ENCODE measurements around the gene ILKAP. TPM values are rescaled to one million over a fixed set of nuclear protein-coding genes. Genes with fewer than 3 reads are reported as not detected.

Gene ILKAP
- total and polyA plus RNA-seq, 7 experiments from 2014 or later: 40.6 to 126 (median 88.4) TPM

DNA sequence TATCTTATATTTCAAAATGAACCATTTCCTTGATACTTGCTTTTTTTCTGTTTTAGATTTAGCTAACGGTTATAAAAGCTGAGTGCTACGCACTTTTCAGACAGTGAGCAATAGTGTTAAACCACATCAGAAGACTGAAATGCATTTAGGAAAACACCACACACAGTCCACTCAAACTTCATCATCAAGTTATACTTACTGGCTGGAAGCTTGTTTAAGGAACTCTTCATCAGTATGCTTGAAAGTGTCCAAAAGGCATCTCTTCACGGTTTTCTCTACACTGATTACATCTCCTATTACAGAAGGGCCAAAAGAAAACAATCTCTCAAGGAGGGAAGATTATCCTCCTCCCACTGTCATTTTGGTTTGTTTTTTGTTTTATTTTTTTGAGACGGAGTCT, 19.7 kb downstream of the ILKAP start:
- POLR2A ChIA-PET: interaction anchor here (1.1 kb wide), 1 partner anchor 18 kb away, joined by 3 read pairs; no protein-coding TSS in a partner anchor
- H3K4me3 ChIP-seq (ENCODE audit: low read length): no peak overlapping the region
- ATAC-seq (no peak), DNase-seq (no peak)
- no peak overlapping the region for H3K27ac ChIP-seq (ENCODE audit: low read depth, low read length)
- CTCF ChIA-PET: no interaction called here
- peaks cover 0 to 22% (median 0%) of the 10 kb centered on the region in 7 donors for H3K4me1 Mint-ChIP-seq
- no peak overlapping the region for H3K4me3 Mint-ChIP-seq
- intact Hi-C loops (cut with micrococcal nuclease): no loop called here
- no peaks in the 10 kb centered on the region for H3K27me3 ChIP-seq (ENCODE audit: control insufficient read depth in 2 of 2, insufficient read depth in 2 of 2, low read length in 2 of 2)
- H3K27ac Mint-ChIP-seq: no peak overlapping the region
- H3K36me3 ChIP-seq (ENCODE audit: control insufficient read depth in 2 of 3, insufficient read depth in 3 of 3, low read length in 3 of 3): peaks cover 48 to 97% (median 51%) of the 10 kb centered on the region in 3 experiments
- no peaks in the 10 kb centered on the region for H3K9me3 Mint-ChIP-seq
- H3K4me1 ChIP-seq (ENCODE audit: control insufficient read depth in 2 of 2, insufficient read depth in 2 of 2, low read length in 2 of 2): peaks cover 0 to 4% of the 10 kb centered on the region in 2 donors
- H3K9me3 ChIP-seq (ENCODE audit: control insufficient read depth in 2 of 3, low read length in 3 of 3): no peaks in the 10 kb centered on the region
- H3K27me3 Mint-ChIP-seq: no peaks in the 10 kb centered on the region
- H3K36me3 Mint-ChIP-seq: peaks cover 23 to 83% (median 55%) of the 10 kb centered on the region in 5 donors

DNA sequence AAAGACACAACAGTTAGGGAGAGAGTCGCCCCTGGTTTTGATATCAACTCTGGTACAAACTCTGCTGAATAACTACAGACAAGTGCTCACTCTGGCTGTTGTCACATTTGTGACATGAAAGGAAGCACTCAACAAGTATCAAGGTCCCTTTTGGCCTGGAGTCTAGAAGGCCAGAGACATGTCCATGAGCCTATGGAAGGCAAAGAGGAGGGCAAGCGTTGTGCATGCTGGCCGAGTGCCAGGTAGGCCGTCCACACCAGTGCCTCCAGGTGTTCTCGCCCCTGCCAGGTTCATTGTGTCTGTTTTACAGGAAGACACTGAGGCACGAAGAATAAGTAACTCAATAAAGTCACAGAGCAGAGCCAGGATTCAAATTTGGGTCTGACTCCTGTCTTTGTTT, 21.1 kb downstream of the ILKAP start:
- POLR2A ChIA-PET: no interaction called here

GRCh38 chr2:238180554-238180953, 22.9 kb downstream of the ILKAP start:
- DNase-seq: no peak
- Mint-ChIP-seq H3K4me3 (no peak overlapping the region), H3K27me3 (no peaks in the 10 kb centered on the region), H3K36me3 (peaks cover 23 to 73% (median 39%) of the 10 kb centered on the region in 5 donors), H3K9me3 (no peaks in the 10 kb centered on the region), H3K27ac (no peak overlapping the region), H3K4me1 (peaks cover 0 to 18% (median 0%) of the 10 kb centered on the region in 7 donors)
- ChIA-PET POLR2A (interaction anchor here (0.7 kb wide), 1 partner anchor 10 kb away, joined by 3 read pairs; no protein-coding TSS in a partner anchor), CTCF (interaction anchor here (0.8 kb wide), 1 partner anchor 78 kb away, joined by 3 read pairs; no protein-coding TSS in a partner anchor)
- ATAC-seq: no peak
- Histone ChIP-seq H3K4me1 (ENCODE audit: control insufficient read depth in 2 of 2, insufficient read depth in 2 of 2, low read length in 2 of 2) (no peaks in the 10 kb centered on the region), H3K9me3 (ENCODE audit: control insufficient read depth in 2 of 3, low read length in 3 of 3) (no peaks in the 10 kb centered on the region), H3K36me3 (ENCODE audit: control insufficient read depth in 2 of 3, insufficient read depth in 3 of 3, low read length in 3 of 3) (peaks cover 39 to 93% (median 40%) of the 10 kb centered on the region in 3 experiments), H3K27me3 (ENCODE audit: control insufficient read depth in 2 of 2, insufficient read depth in 2 of 2, low read length in 2 of 2) (no peaks in the 10 kb centered on the region), H3K27ac (ENCODE audit: low read depth, low read length) (no peak overlapping the region), H3K4me3 (ENCODE audit: low read length) (no peak overlapping the region)
- intact Hi-C loops (cut with micrococcal nuclease): no loop called here

More for the DNA sequence above, 21.1 kb downstream of the ILKAP start:
- Mint-ChIP-seq H3K9me3 (no peaks in the 10 kb centered on the region), H3K27ac (peak overlapping the region in 2 of 9 donors; percentile 1 to 21), H3K4me1 (peaks cover 0 to 22% (median 0%) of the 10 kb centered on the region in 7 donors), H3K4me3 (no peak overlapping the region), H3K27me3 (no peaks in the 10 kb centered on the region), H3K36me3 (peaks cover 15 to 77% (median 44%) of the 10 kb centered on the region in 5 donors)
- ATAC-seq (no peak), DNase-seq (no peak)
- H3K9me3 ChIP-seq (ENCODE audit: control insufficient read depth in 2 of 3, low read length in 3 of 3): no peaks in the 10 kb centered on the region
- H3K4me3 ChIP-seq (ENCODE audit: low read length): no peak overlapping the region
- no peak overlapping the region for H3K27ac ChIP-seq (ENCODE audit: low read depth, low read length)
- peaks cover 36 to 97% (median 46%) of the 10 kb centered on the region in 3 experiments for H3K36me3 ChIP-seq (ENCODE audit: control insufficient read depth in 2 of 3, insufficient read depth in 3 of 3, low read length in 3 of 3)
- CTCF ChIA-PET: no interaction called here
- intact Hi-C loops (cut with micrococcal nuclease): no loop called here
- H3K4me1 ChIP-seq (ENCODE audit: control insufficient read depth in 2 of 2, insufficient read depth in 2 of 2, low read length in 2 of 2): peaks cover 0 to 4% of the 10 kb centered on the region in 2 donors
- H3K27me3 ChIP-seq (ENCODE audit: control insufficient read depth in 2 of 2, insufficient read depth in 2 of 2, low read length in 2 of 2): no peaks in the 10 kb centered on the region

GRCh38 chr2:238176613-238177012, 26.9 kb downstream of the ILKAP start:
- ChIA-PET CTCF (no interaction called here), POLR2A (interaction anchor here (0.7 to 1.2 kb wide), 2 partner anchors 18 to 123 kb away, joined by 3 read pairs; no protein-coding TSS in a partner anchor)
- no peaks in the 10 kb centered on the region for H3K27me3 Mint-ChIP-seq
- no peaks in the 10 kb centered on the region for H3K9me3 Mint-ChIP-seq
- no peak overlapping the region for H3K4me3 ChIP-seq (ENCODE audit: low read length)
- peaks cover 23 to 95% (median 24%) of the 10 kb centered on the region in 3 experiments for H3K36me3 ChIP-seq (ENCODE audit: control insufficient read depth in 2 of 3, insufficient read depth in 3 of 3, low read length in 3 of 3)
- no peaks in the 10 kb centered on the region for H3K4me1 ChIP-seq (ENCODE audit: control insufficient read depth in 2 of 2, insufficient read depth in 2 of 2, low read length in 2 of 2)
- H3K4me3 Mint-ChIP-seq: no peak overlapping the region
- no peaks in the 10 kb centered on the region for H3K9me3 ChIP-seq (ENCODE audit: control insufficient read depth in 2 of 3, low read length in 3 of 3)
- no peaks in the 10 kb centered on the region for H3K4me1 Mint-ChIP-seq
- intact Hi-C loops (cut with micrococcal nuclease): loop anchor here in 1 of 2 donors (10.0 kb wide), 2 partner anchors 212 to 322 kb away; partner anchors contain the start of genes RAMP1 and UBE2F
- ATAC-seq (no peak), DNase-seq (no peak)
- H3K36me3 Mint-ChIP-seq: peaks cover 18 to 57% (median 26%) of the 10 kb centered on the region in 5 donors
- H3K27ac ChIP-seq (ENCODE audit: low read depth, low read length): no peak overlapping the region
- no peaks in the 10 kb centered on the region for H3K27me3 ChIP-seq (ENCODE audit: control insufficient read depth in 2 of 2, insufficient read depth in 2 of 2, low read length in 2 of 2)
- peak overlapping the region in 2 of 9 donors; percentile 10 to 11 for H3K27ac Mint-ChIP-seq

GRCh38 chr2:238174701-238175100, 28.8 kb downstream of the ILKAP start:
- CTCF ChIA-PET: no interaction called here
- ATAC-seq (no peak), DNase-seq (no peak)
- Histone ChIP-seq H3K36me3 (ENCODE audit: control insufficient read depth in 2 of 3, insufficient read depth in 3 of 3, low read length in 3 of 3) (peaks cover 15 to 93% (median 30%) of the 10 kb centered on the region in 3 experiments), H3K4me3 (ENCODE audit: low read length) (no peak overlapping the region), H3K9me3 (ENCODE audit: control insufficient read depth in 2 of 3, low read length in 3 of 3) (no peaks in the 10 kb centered on the region), H3K27me3 (ENCODE audit: control insufficient read depth in 2 of 2, insufficient read depth in 2 of 2, low read length in 2 of 2) (no peaks in the 10 kb centered on the region), H3K27ac (ENCODE audit: low read depth, low read length) (no peak overlapping the region), H3K4me1 (ENCODE audit: control insufficient read depth in 2 of 2, insufficient read depth in 2 of 2, low read length in 2 of 2) (no peaks in the 10 kb centered on the region)
- no peak overlapping the region for H3K27ac Mint-ChIP-seq
- intact Hi-C loops (cut with micrococcal nuclease): loop anchor here in 1 of 2 donors (10.0 kb wide), 2 partner anchors 210 to 320 kb away; partner anchors contain the start of genes RAMP1 and UBE2F
- H3K36me3 Mint-ChIP-seq: peaks cover 15 to 55% (median 33%) of the 10 kb centered on the region in 5 donors
- H3K27me3 Mint-ChIP-seq: no peaks in the 10 kb centered on the region
- peaks cover 0 to 3% (median 0%) of the 10 kb centered on the region in 7 donors for H3K4me1 Mint-ChIP-seq
- H3K9me3 Mint-ChIP-seq: no peaks in the 10 kb centered on the region
- H3K4me3 Mint-ChIP-seq: no peak overlapping the region
- POLR2A ChIA-PET: no interaction called here

GRCh38 chr2:238174291-238174690, 29.2 kb downstream of the ILKAP start:
- no peak overlapping the region for H3K27ac ChIP-seq (ENCODE audit: low read depth, low read length)
- ATAC-seq (no peak), DNase-seq (no peak)
- no peaks in the 10 kb centered on the region for H3K9me3 ChIP-seq (ENCODE audit: control insufficient read depth in 2 of 3, low read length in 3 of 3)
- Mint-ChIP-seq H3K4me1 (peaks cover 0 to 3% (median 0%) of the 10 kb centered on the region in 7 donors), H3K9me3 (no peaks in the 10 kb centered on the region), H3K27me3 (no peaks in the 10 kb centered on the region), H3K4me3 (no peak overlapping the region), H3K27ac (no peak overlapping the region), H3K36me3 (peaks cover 15 to 55% (median 29%) of the 10 kb centered on the region in 5 donors)
- intact Hi-C loops (cut with micrococcal nuclease): loop anchor here in 1 of 2 donors (10.0 kb wide), 2 partner anchors 209 to 319 kb away; partner anchors contain the start of genes RAMP1 and UBE2F
- H3K36me3 ChIP-seq (ENCODE audit: control insufficient read depth in 2 of 3, insufficient read depth in 3 of 3, low read length in 3 of 3): peaks cover 15 to 93% (median 27%) of the 10 kb centered on the region in 3 experiments
- POLR2A ChIA-PET: no interaction called here
- H3K4me3 ChIP-seq (ENCODE audit: low read length): no peak overlapping the region
- CTCF ChIA-PET: no interaction called here
- H3K4me1 ChIP-seq (ENCODE audit: control insufficient read depth in 2 of 2, insufficient read depth in 2 of 2, low read length in 2 of 2): no peaks in the 10 kb centered on the region
- no peaks in the 10 kb centered on the region for H3K27me3 ChIP-seq (ENCODE audit: control insufficient read depth in 2 of 2, insufficient read depth in 2 of 2, low read length in 2 of 2)
